H1 (cell line): ENCODE measurements around the gene SLIT3. TPM values are rescaled to one million over a fixed set of nuclear protein-coding genes. Genes with fewer than 3 reads are reported as not detected.

Experiments used
- CBX5 ChIP-seq: fragments of 300-800, 300-1000 bp; sonication (generic); IDR thresholded peaks from 2 replicates; pipeline ENCODE4 v1.7.1; 2016; ENCODE audit warnings: antibody characterized with exemption, low read length, low read depth
- KDM5A ChIP-seq: fragments of 200-600 bp; IDR thresholded peaks from 2 replicates; pipeline ENCODE4 v1.7.1; 2012; ENCODE audit warnings: mild to moderate bottlenecking, low read length, inconsistent platforms, mixed read lengths
- MAFK ChIP-seq: IDR thresholded peaks from 2 replicates; pipeline ENCODE4 v1.6.1; 2012; ENCODE audit warnings: low read depth, mild to moderate bottlenecking, improper control_type of control experiment, low read length
- RNF2 ChIP-seq: fragments of 200-900, 300-1000 bp; sonication (generic); IDR thresholded peaks from 2 replicates; pipeline ENCODE4 v1.7.1; 2016; ENCODE audit warnings: borderline replicate concordance, low read depth, mild to moderate bottlenecking, antibody characterized with exemption, low read length; ENCODE audit not compliant: poor library complexity, severe bottlenecking; ENCODE audit errors: missing control alignments
- SP4 ChIP-seq: IDR thresholded peaks from 2 replicates; pipeline ENCODE4 v1.6.1; 2012; ENCODE audit warnings: low read length, inconsistent platforms
- TAF7 ChIP-seq: optimal IDR thresholded peaks from 2 replicates; pipeline ENCODE3; 2011; ENCODE audit warnings: low read depth, mild to moderate bottlenecking, inconsistent platforms, low read length, moderate library complexity, borderline replicate concordance
- polyA plus RNA-seq, 7 experiments: library from polyadenylated mRNA; depleted of rRNA in 3 of 7; stranded (reverse) in 5 of 7; unstranded in 2 of 7; fragments of >200 nt in 5 of 7; fragments of 200-250 nt in 2 of 7; gene quantifications; 1 replicate in 5 of 7; 2 replicates in 1 of 7; 4 replicates in 1 of 7; pipeline versions ENCODE4 v1.2.1 to v1.2.3, GENCODE V29; 2011 to 2013; ENCODE audit warnings: missing spikeins in 2 of 7, mixed read lengths in 2 of 7
- total RNA-seq: library from RNA; stranded (reverse); fragmentation: NEBNext Ultra II Directional; extraction: Animal tissue kit (Norgen Biotek cat#: 25700); gene quantifications from 2 replicates; pipeline ENCODE4 v1.2.1, GENCODE V29; 2021

SLIT3 gene
- total and polyA plus RNA-seq, 2 of the 8 experiments (the other 6 are each of a cell fraction or from before 2014, with no cell fraction given) = 1.1 to 1.2 TPM

DNA sequence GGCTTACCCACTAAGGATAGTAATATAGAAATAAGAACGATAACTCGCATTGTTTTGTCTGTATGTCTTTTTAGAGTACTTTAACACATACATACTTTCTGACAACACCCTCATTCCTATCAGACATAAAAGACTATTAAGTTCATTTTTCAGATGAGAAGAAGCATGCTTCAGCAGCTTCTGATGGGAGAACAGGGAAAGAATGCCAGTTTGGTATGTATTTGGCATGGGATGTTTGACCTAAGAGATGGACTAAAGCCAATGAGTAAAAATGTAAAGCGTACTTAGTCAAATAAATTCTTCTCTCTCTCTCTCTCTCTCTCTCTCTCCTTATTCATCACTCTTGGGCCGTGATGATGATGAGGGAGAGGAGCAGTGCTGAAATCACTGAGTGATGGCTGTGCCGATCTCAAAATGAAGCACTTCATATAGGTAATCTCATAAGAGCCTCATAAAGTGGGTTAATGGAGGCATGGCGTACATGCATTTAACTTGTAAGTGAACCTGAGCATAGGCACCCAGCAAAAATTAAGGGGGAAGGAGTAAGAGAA lies 71.5 kb downstream of the SLIT3 start (continued):
- TF ChIP-seq RNF2 (no peak), MAFK (no peak), KDM5A (no peak), CBX5 (no peak), SP4 (no peak), TAF7 (no peak)
